Fibroblast of skin of right biceps (primary cell): ENCODE data around the gene MYH6.
"Not testable (repeated sequence)": the region's sequence is repeated elsewhere in the genome, so short reads cannot be mapped to it uniquely, and the experiment has no call there.

Source experiments
- DNase-seq: peaks from one replicate; pipeline ENCODE4 v3.0.0-alpha.2; 2013

MYH6 gene

GRCh38 chr14:23407516-23408306 is at the start of gene MYH6:
Gene MYH6 (minus strand): TSS chr14:23408273. CDS start chr14:23407223, 1,050 bp downstream.
- no peak for DNase-seq

GRCh38 chr14:23456883-23457586 is 49.0 kb upstream of the MYH6 start:
- not testable (repeated sequence) for DNase-seq

- DNase-seq: no peak
These were observed 46.4 kb upstream of the MYH6 start for GRCh38 chr14:23454445-23454856.

- DNase-seq: no peak
These were observed 44.2 kb upstream of the MYH6 start for GRCh38 chr14:23452237-23452636.

GRCh38 chr14:23450379-23450778 is 42.3 kb upstream of the MYH6 start:
- DNase-seq: no peak

- no peak for DNase-seq
These were observed 41.2 kb upstream of the MYH6 start for GRCh38 chr14:23449314-23449713.

GRCh38 chr14:23447361-23448350 is 39.6 kb upstream of the MYH6 start:
- no peak for DNase-seq

- no peak for DNase-seq
These were observed 38.3 kb upstream of the MYH6 start for GRCh38 chr14:23446291-23446851.

- DNase-seq: no peak
These were observed 37.7 kb upstream of the MYH6 start for GRCh38 chr14:23445773-23446172.

GRCh38 chr14:23444314-23444713 is 36.2 kb upstream of the MYH6 start:
- DNase-seq: no peak

- no peak for DNase-seq
These were observed 35.8 kb upstream of the MYH6 start for GRCh38 chr14:23443881-23444280.

- no peak for DNase-seq
These were observed 35.3 kb upstream of the MYH6 start for GRCh38 chr14:23443411-23443812.

GRCh38 chr14:23442721-23443356 is 34.8 kb upstream of the MYH6 start:
- no peak for DNase-seq

GRCh38 chr14:23441076-23441475 is 33.0 kb upstream of the MYH6 start:
- no peak for DNase-seq

- DNase-seq: no peak
These were observed 31.2 kb upstream of the MYH6 start for GRCh38 chr14:23439107-23439835.

GRCh38 chr14:23438101-23438971 is 30.3 kb upstream of the MYH6 start:
- DNase-seq: no peak

GRCh38 chr14:23437133-23438100 is 29.3 kb upstream of the MYH6 start:
- DNase-seq: no peak

GRCh38 chr14:23436327-23437132 is 28.5 kb upstream of the MYH6 start:
- DNase-seq: no peak
